Measurements from ENCODE around the gene IL1RL2. TPM values are rescaled to one million over a fixed set of nuclear protein-coding genes. Genes with fewer than 3 reads are reported as not detected.

IL1RL2 gene
- total and polyA plus RNA-seq, 4 donors: 0.98 to 2.0 (median 1.3) TPM

GRCh38 chr2:102237176-102237575 is 50.4 kb downstream of the IL1RL2 start:
- no peaks in the 10 kb centered on the region for H3K9me3 ChIP-seq (ENCODE audit: control insufficient read depth in 4 of 4, low read length in 3 of 4)
- WGBS: 96% methylated on average over 11 of the region's 11 CpGs
- no peak overlapping the region for H3K4me3 ChIP-seq (ENCODE audit: low read depth in 1 of 3, low read length in 3 of 3)
- H3K27ac ChIP-seq (ENCODE audit: low read depth in 1 of 2, low read length in 2 of 2): no peak overlapping the region
- DNase-seq (ENCODE audit: low spot score): no peak
- H3K4me1 ChIP-seq (ENCODE audit: control insufficient read depth in 4 of 4, insufficient read depth in 4 of 4, low read length in 3 of 4): peaks cover 0 to 9% (median 2%) of the 10 kb centered on the region in 4 donors
- TF ChIP-seq SP1 (IDR thresholded peaks at IDR 0.05) (no peak), ZBTB33 (IDR thresholded peaks at IDR 0.05) (no peak), YY1 (IDR thresholded peaks at IDR 0.05) (no peak), MAX (IDR thresholded peaks at IDR 0.05) (no peak), HNF4A (conservative IDR thresholded peaks at IDR 0.05) (no peak), RAD21 (IDR thresholded peaks at IDR 0.05) (no peak), RXRA (IDR thresholded peaks at IDR 0.05) (no peak), HNF4G (IDR thresholded peaks at IDR 0.05) (no peak), REST (IDR thresholded peaks at IDR 0.05) (no peak), JUND (IDR thresholded peaks at IDR 0.05) (no peak), GABPA (IDR thresholded peaks at IDR 0.05 in 1 of 2, conservative IDR thresholded peaks at IDR 0.05 in 1 of 2) (no peak), CTCF (IDR thresholded peaks at IDR 0.05; ENCODE audit: low read depth, low read length, missing input control) (no peak), FOXA2 (IDR thresholded peaks at IDR 0.05) (no peak), TAF1 (conservative IDR thresholded peaks at IDR 0.05) (no peak), ATF3 (IDR thresholded peaks at IDR 0.05) (no peak), NR2F2 (IDR thresholded peaks at IDR 0.05) (no peak), EGR1 (IDR thresholded peaks at IDR 0.05; ENCODE audit: low read depth in 2 of 2) (no peak), FOXA1 (IDR thresholded peaks at IDR 0.05) (no peak)
- H3K36me3 ChIP-seq (ENCODE audit: control insufficient read depth in 4 of 4, insufficient read depth in 3 of 4, low read depth in 1 of 4, low read length in 3 of 4): no peaks in the 10 kb centered on the region
- H3K27me3 ChIP-seq (ENCODE audit: control insufficient read depth in 4 of 4, insufficient read depth in 4 of 4, low read length in 3 of 4): no peaks in the 10 kb centered on the region
- H3K9ac ChIP-seq (ENCODE audit: low read depth in 1 of 2, low read length in 2 of 2): no peak overlapping the region
